Stomach (tissue), 4 donors: ENCODE data around the gene ZGRF1.

Experiments used
- CTCF ChIP-seq, 7 experiments: fragments of 450-650 bp in 4 of 7; fragments of 200-600 bp in 3 of 7; sonication (generic) in 3 of 7; IDR thresholded peaks; one replicate each; pipeline ENCODE4 v1.5.1; 2016 to 2019; ENCODE audit warnings: antibody characterized with exemption in 7 of 7, control low read depth in 2 of 7, mild to moderate bottlenecking in 1 of 7
- EP300 ChIP-seq: sonication (generic); formaldehyde crosslinking; IDR thresholded peaks from one replicate; pipeline ENCODE4 v1.6.1; 2017; ENCODE audit warnings: antibody characterized with exemption
- POLR2A ChIP-seq, 4 donors: fragments of 450-650 bp; IDR thresholded peaks; one replicate each; pipeline ENCODE4 v1.6.1; 2016; ENCODE audit warnings: antibody characterized with exemption in 4 of 4, control low read depth in 2 of 4, mild to moderate bottlenecking in 1 of 4, moderate library complexity in 1 of 4
- POLR2AphosphoS5 ChIP-seq, 3 donors: sonication (generic); formaldehyde crosslinking; IDR thresholded peaks; one replicate each; pipeline ENCODE4 v1.6.1; 2016; ENCODE audit warnings: antibody characterized with exemption in 3 of 3

GRCh38 chr4:112592717-112593116, 44.0 kb downstream of the ZGRF1 start:
- TF ChIP-seq EP300 (no peak), CTCF (IDR thresholded peaks at IDR 0.05) (no peak), POLR2A (IDR thresholded peaks at IDR 0.05) (no peak), POLR2AphosphoS5 (IDR thresholded peaks at IDR 0.05) (no peak)
